Glutamatergic neuron (in vitro differentiated cells): ENCODE data around the gene ZNF543. TPM values are rescaled to one million over a fixed set of nuclear protein-coding genes. Genes with fewer than 3 reads are reported as not detected.

Experiments used
- DNase-seq: peaks from one replicate; pipeline ENCODE4 v3.0.0; 2022
- H3K27ac Mint-ChIP-seq: one replicate; pipeline ENCODE4 v1.8.0; 2020; ENCODE audit warnings: mild to moderate bottlenecking, mixed read lengths, inconsistent platforms; ENCODE audit not compliant: unreplicated experiment
- H3K27me3 Mint-ChIP-seq: one replicate; pipeline ENCODE4 v1.8.0; 2020; ENCODE audit warnings: mild to moderate bottlenecking, moderate library complexity, mixed read lengths, inconsistent platforms; ENCODE audit not compliant: unreplicated experiment
- H3K36me3 Mint-ChIP-seq: one replicate; pipeline ENCODE4 v1.8.0; 2020; ENCODE audit warnings: mild to moderate bottlenecking, mixed read lengths, inconsistent platforms; ENCODE audit not compliant: unreplicated experiment
- H3K4me1 Mint-ChIP-seq: one replicate; pipeline ENCODE4 v1.8.0; 2020; ENCODE audit warnings: mild to moderate bottlenecking, low read depth, mixed read lengths, inconsistent platforms; ENCODE audit not compliant: unreplicated experiment
- H3K4me3 Mint-ChIP-seq: one replicate; pipeline ENCODE4 v1.8.0; 2020; ENCODE audit warnings: mild to moderate bottlenecking, mixed read lengths, inconsistent platforms; ENCODE audit not compliant: unreplicated experiment
- H3K9me3 Mint-ChIP-seq: one replicate; pipeline ENCODE4 v1.8.0; 2020; ENCODE audit warnings: mild to moderate bottlenecking, moderate library complexity, mixed read lengths, inconsistent platforms; ENCODE audit not compliant: unreplicated experiment
- CTCF ChIP-seq: fragments of 200-600 bp; sonication (generic); IDR thresholded peaks from one replicate; pipeline ENCODE4 v1.5.0; 2021; ENCODE audit not compliant: partially characterized antibody, unreplicated experiment
- total RNA-seq: library from RNA; stranded (reverse); fragmentation: NEBNext Ultra II Directional; extraction: Animal tissue kit (Norgen Biotek cat#: 25700); gene quantifications from one replicate; pipeline ENCODE4 v1.2.1, GENCODE V29; 2021; ENCODE audit not compliant: unreplicated experiment

Gene ZNF543
- total RNA-seq, 1 donor from 2014 or later = 16.7 TPM

GRCh38 chr19:57317503-57317902, 2.8 kb upstream of the ZNF543 start:
- H3K36me3 Mint-ChIP-seq = no peaks in the 10 kb centered on the region
- H3K9me3 Mint-ChIP-seq = peaks cover 7% of the 10 kb centered on the region
- no peak overlapping the region for H3K27ac Mint-ChIP-seq
- H3K4me1 Mint-ChIP-seq = peaks cover 2% of the 10 kb centered on the region
- no peak for TF ChIP-seq CTCF
- H3K27me3 Mint-ChIP-seq = peaks cover 13% of the 10 kb centered on the region
- no peak overlapping the region for H3K4me3 Mint-ChIP-seq
- DNase-seq = peak; percentile 32

- Mint-ChIP-seq H3K27me3 (peaks cover 7% of the 10 kb centered on the region), H3K27ac (peak overlapping the region; percentile 96), H3K4me1 (peaks cover 5% of the 10 kb centered on the region), H3K4me3 (peak overlapping the region; percentile 99), H3K36me3 (no peaks in the 10 kb centered on the region), H3K9me3 (peaks cover 7% of the 10 kb centered on the region)
- no peak for TF ChIP-seq CTCF
- no peak for DNase-seq
These were observed 448 bp upstream of the ZNF543 start for GRCh38 chr19:57319869-57320179.

GRCh38 chr19:57321116-57321515, 844 bp downstream of the ZNF543 start:
- no peak for TF ChIP-seq CTCF
- Mint-ChIP-seq H3K4me3 (peak overlapping the region; percentile 99), H3K4me1 (peaks cover 5% of the 10 kb centered on the region), H3K36me3 (no peaks in the 10 kb centered on the region), H3K27ac (peak overlapping the region; percentile 96), H3K27me3 (peaks cover 4% of the 10 kb centered on the region), H3K9me3 (peaks cover 7% of the 10 kb centered on the region)
- no peak for DNase-seq

GRCh38 chr19:57321751-57322150, 1.5 kb downstream of the ZNF543 start:
- no peak for TF ChIP-seq CTCF
- peak overlapping the region; percentile 22 for H3K27ac Mint-ChIP-seq
- H3K36me3 Mint-ChIP-seq = no peaks in the 10 kb centered on the region
- H3K27me3 Mint-ChIP-seq = peaks cover 2% of the 10 kb centered on the region
- DNase-seq = no peak
- peaks cover 5% of the 10 kb centered on the region for H3K4me1 Mint-ChIP-seq
- H3K9me3 Mint-ChIP-seq = peaks cover 7% of the 10 kb centered on the region
- peak overlapping the region; percentile 99 for H3K4me3 Mint-ChIP-seq

GRCh38 chr19:57324992-57325391, 4.7 kb downstream of the ZNF543 start:
- H3K27ac Mint-ChIP-seq = no peak overlapping the region
- no peak for TF ChIP-seq CTCF
- no peak overlapping the region for H3K4me3 Mint-ChIP-seq
- H3K27me3 Mint-ChIP-seq = no peaks in the 10 kb centered on the region
- H3K36me3 Mint-ChIP-seq = peaks cover 7% of the 10 kb centered on the region
- peaks cover 7% of the 10 kb centered on the region for H3K9me3 Mint-ChIP-seq
- no peak for DNase-seq
- peaks cover 5% of the 10 kb centered on the region for H3K4me1 Mint-ChIP-seq
